T-helper 2 cell treated with Interferon-gamma antibody and Interleukin-4, amounts not matched to agents 5 μg/mL and 100 μg/mL, for 36 hours (primary cell): Measurements from ENCODE around the gene ASTN2.
A peak's percentile ranks its signal among the peaks of the same experiment; 100 is the strongest.

Experiments
- DNase-seq: peaks from one replicate; pipeline ENCODE4 v3.0.0; 2021; ENCODE audit warnings: low spot score
- H3K27ac Mint-ChIP-seq: one replicate; pipeline ENCODE4 v1.8.0; 2021; ENCODE audit warnings: mild to moderate bottlenecking, mixed read lengths
- H3K27me3 Mint-ChIP-seq: one replicate; pipeline ENCODE4 v1.8.0; 2021; ENCODE audit warnings: low read depth, mixed read lengths
- H3K36me3 Mint-ChIP-seq: one replicate; pipeline ENCODE4 v1.8.0; 2021; ENCODE audit warnings: low read depth, mixed read lengths
- H3K4me1 Mint-ChIP-seq: one replicate; pipeline ENCODE4 v1.8.0; 2021; ENCODE audit warnings: low read depth, mixed read lengths
- H3K4me3 Mint-ChIP-seq: one replicate; pipeline ENCODE4 v1.8.0; 2022; ENCODE audit warnings: mild to moderate bottlenecking, moderate library complexity, mixed read lengths
- H3K9me3 Mint-ChIP-seq: one replicate; pipeline ENCODE4 v1.8.0; 2021; ENCODE audit warnings: mixed read lengths

Gene ASTN2

GRCh38 chr9:116576386-116576785 is 838.5 kb downstream of the ASTN2 start:
- Mint-ChIP-seq H3K9me3 (no peaks in the 10 kb centered on the region), H3K27ac (no peak overlapping the region), H3K27me3 (no peaks in the 10 kb centered on the region), H3K4me3 (no peak overlapping the region), H3K36me3 (no peaks in the 10 kb centered on the region), H3K4me1 (no peaks in the 10 kb centered on the region)
- no peak for DNase-seq

GRCh38 chr9:116574027-116574679 is 840.7 kb downstream of the ASTN2 start:
- H3K27me3 Mint-ChIP-seq: no peaks in the 10 kb centered on the region
- no peaks in the 10 kb centered on the region for H3K4me1 Mint-ChIP-seq
- no peak overlapping the region for H3K27ac Mint-ChIP-seq
- H3K36me3 Mint-ChIP-seq: no peaks in the 10 kb centered on the region
- no peak overlapping the region for H3K4me3 Mint-ChIP-seq
- DNase-seq: no peak
- no peaks in the 10 kb centered on the region for H3K9me3 Mint-ChIP-seq

- no peak overlapping the region for H3K4me3 Mint-ChIP-seq
- no peaks in the 10 kb centered on the region for H3K36me3 Mint-ChIP-seq
- peak; percentile 6 for DNase-seq
- no peaks in the 10 kb centered on the region for H3K9me3 Mint-ChIP-seq
- no peaks in the 10 kb centered on the region for H3K27me3 Mint-ChIP-seq
- no peak overlapping the region for H3K27ac Mint-ChIP-seq
- no peaks in the 10 kb centered on the region for H3K4me1 Mint-ChIP-seq
These were observed 842.6 kb downstream of the ASTN2 start for GRCh38 chr9:116572095-116572748.

- Mint-ChIP-seq H3K27me3 (no peaks in the 10 kb centered on the region), H3K36me3 (no peaks in the 10 kb centered on the region), H3K4me3 (no peak overlapping the region), H3K9me3 (no peaks in the 10 kb centered on the region), H3K27ac (no peak overlapping the region), H3K4me1 (no peaks in the 10 kb centered on the region)
- DNase-seq: no peak
These were observed 845.7 kb downstream of the ASTN2 start for GRCh38 chr9:116569111-116569510.

- Mint-ChIP-seq H3K4me1 (no peaks in the 10 kb centered on the region), H3K9me3 (no peaks in the 10 kb centered on the region), H3K4me3 (no peak overlapping the region), H3K36me3 (no peaks in the 10 kb centered on the region), H3K27ac (no peak overlapping the region), H3K27me3 (no peaks in the 10 kb centered on the region)
- DNase-seq: no peak
These were observed 848.0 kb downstream of the ASTN2 start for GRCh38 chr9:116566677-116567488.

- Mint-ChIP-seq H3K27me3 (no peaks in the 10 kb centered on the region), H3K36me3 (no peaks in the 10 kb centered on the region), H3K4me1 (no peaks in the 10 kb centered on the region), H3K9me3 (no peaks in the 10 kb centered on the region), H3K4me3 (no peak overlapping the region), H3K27ac (no peak overlapping the region)
- DNase-seq: no peak
These were observed 848.9 kb downstream of the ASTN2 start for GRCh38 chr9:116565986-116566385.

- DNase-seq: no peak
- Mint-ChIP-seq H3K27ac (no peak overlapping the region), H3K4me1 (no peaks in the 10 kb centered on the region)
These were observed 850.5 kb downstream of the ASTN2 start for GRCh38 chr9:116564266-116564793.

GRCh38 chr9:116558818-116559540 is 855.9 kb downstream of the ASTN2 start:
- Mint-ChIP-seq H3K27ac (no peak overlapping the region), H3K36me3 (no peaks in the 10 kb centered on the region)

More at GRCh38 chr9:116564266-116564793, 850.5 kb downstream of the ASTN2 start:
- Mint-ChIP-seq H3K27me3 (no peaks in the 10 kb centered on the region), H3K4me3 (no peak overlapping the region), H3K36me3 (no peaks in the 10 kb centered on the region), H3K9me3 (no peaks in the 10 kb centered on the region)

GRCh38 chr9:116558035-116558434 is 856.8 kb downstream of the ASTN2 start:
- Mint-ChIP-seq H3K4me1 (no peaks in the 10 kb centered on the region), H3K4me3 (no peak overlapping the region), H3K27ac (no peak overlapping the region), H3K36me3 (no peaks in the 10 kb centered on the region), H3K27me3 (no peaks in the 10 kb centered on the region), H3K9me3 (no peaks in the 10 kb centered on the region)
- no peak for DNase-seq

More at GRCh38 chr9:116558818-116559540, 855.9 kb downstream of the ASTN2 start:
- no peak for DNase-seq
- Mint-ChIP-seq H3K27me3 (no peaks in the 10 kb centered on the region), H3K4me3 (no peak overlapping the region), H3K9me3 (no peaks in the 10 kb centered on the region), H3K4me1 (no peaks in the 10 kb centered on the region)

- no peaks in the 10 kb centered on the region for H3K27me3 Mint-ChIP-seq
- no peaks in the 10 kb centered on the region for H3K36me3 Mint-ChIP-seq
These were observed 859.2 kb downstream of the ASTN2 start for GRCh38 chr9:116555556-116556155.

GRCh38 chr9:116555119-116555518 is 859.7 kb downstream of the ASTN2 start:
- H3K27me3 Mint-ChIP-seq: no peaks in the 10 kb centered on the region
- no peaks in the 10 kb centered on the region for H3K4me1 Mint-ChIP-seq
- no peaks in the 10 kb centered on the region for H3K36me3 Mint-ChIP-seq
- H3K27ac Mint-ChIP-seq: no peak overlapping the region
- H3K4me3 Mint-ChIP-seq: no peak overlapping the region
- H3K9me3 Mint-ChIP-seq: no peaks in the 10 kb centered on the region
- DNase-seq: no peak

More at GRCh38 chr9:116555556-116556155, 859.2 kb downstream of the ASTN2 start:
- no peaks in the 10 kb centered on the region for H3K9me3 Mint-ChIP-seq
- H3K4me1 Mint-ChIP-seq: no peaks in the 10 kb centered on the region
- no peak for DNase-seq
- no peak overlapping the region for H3K27ac Mint-ChIP-seq
- no peak overlapping the region for H3K4me3 Mint-ChIP-seq

GRCh38 chr9:116550696-116551436 is 864.0 kb downstream of the ASTN2 start:
- no peak for DNase-seq

More at GRCh38 chr9:116550696-116551436, 864.0 kb downstream of the ASTN2 start:
- Mint-ChIP-seq H3K27ac (no peak overlapping the region), H3K36me3 (no peaks in the 10 kb centered on the region), H3K27me3 (no peaks in the 10 kb centered on the region), H3K9me3 (no peaks in the 10 kb centered on the region), H3K4me1 (no peaks in the 10 kb centered on the region), H3K4me3 (no peak overlapping the region)
